SK-N-MC (cell line): Measurements from ENCODE around the gene ADGRB2.

Experiments
- EZH2 ChIP-seq: fragments of 200-600 bp; sonication (generic); IDR thresholded peaks from one replicate; pipeline ENCODE4 v1.6.1; 2017; ENCODE audit warnings: antibody characterized with exemption
- POLR2AphosphoS5 ChIP-seq: IDR thresholded peaks from 2 replicates; pipeline ENCODE4 v1.6.1; 2012; ENCODE audit warnings: mild to moderate bottlenecking, low read depth, low read length, borderline replicate concordance

DNA sequence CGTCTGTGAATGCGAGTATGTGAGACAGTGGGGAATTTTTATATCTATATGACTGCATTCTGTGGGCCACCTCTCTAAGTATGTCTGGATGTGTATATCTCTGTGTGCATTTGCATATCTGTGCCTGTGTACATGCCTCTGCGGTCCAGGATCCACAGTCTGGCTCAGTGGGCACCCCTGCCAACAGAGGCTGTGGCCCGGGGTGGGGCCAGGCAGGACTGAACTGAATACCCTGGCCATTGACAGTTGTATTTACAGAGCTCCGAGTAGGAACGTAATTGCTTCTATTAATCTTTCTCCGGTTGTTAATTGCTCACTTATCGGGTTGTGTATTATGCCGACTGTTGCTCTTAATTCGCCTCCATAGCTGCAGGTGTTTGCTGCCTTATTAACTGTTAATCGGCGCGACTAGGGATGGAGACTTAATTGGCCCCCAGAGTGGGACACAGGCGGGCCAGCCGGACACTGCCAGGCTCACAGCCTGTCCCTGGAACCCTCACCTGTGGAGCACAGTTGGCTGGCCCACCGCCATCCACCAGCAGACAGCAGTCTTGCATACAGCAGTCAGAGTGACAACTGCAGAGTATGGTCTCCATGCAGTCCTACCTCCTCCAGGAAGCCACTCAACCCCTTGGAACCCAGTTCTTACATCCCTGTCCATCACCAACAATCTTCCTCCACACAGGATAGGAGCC, 22.4 kb upstream of the ADGRB2 start:
- TF ChIP-seq EZH2 = no peak
- no peak for TF ChIP-seq POLR2AphosphoS5
